Mucosa of gallbladder (tissue), 1 donor: ENCODE measurements around the gene MMD2. TPM values are rescaled to one million over a fixed set of nuclear protein-coding genes. Genes with fewer than 3 reads are reported as not detected.

Experiments used
- DNase-seq: peaks from one replicate; pipeline ENCODE4 v3.0.0-alpha.2; 2020; ENCODE audit warnings: low spot score
- total RNA-seq: library from RNA; stranded (reverse); gene quantifications from one replicate; pipeline ENCODE4 v1.2.1, GENCODE V29; 2021
- donor health status: DM: no; HTN: no; CAD: no.

MMD2 gene
- total RNA-seq, 1 donor from 2014 or later: not detected

DNA sequence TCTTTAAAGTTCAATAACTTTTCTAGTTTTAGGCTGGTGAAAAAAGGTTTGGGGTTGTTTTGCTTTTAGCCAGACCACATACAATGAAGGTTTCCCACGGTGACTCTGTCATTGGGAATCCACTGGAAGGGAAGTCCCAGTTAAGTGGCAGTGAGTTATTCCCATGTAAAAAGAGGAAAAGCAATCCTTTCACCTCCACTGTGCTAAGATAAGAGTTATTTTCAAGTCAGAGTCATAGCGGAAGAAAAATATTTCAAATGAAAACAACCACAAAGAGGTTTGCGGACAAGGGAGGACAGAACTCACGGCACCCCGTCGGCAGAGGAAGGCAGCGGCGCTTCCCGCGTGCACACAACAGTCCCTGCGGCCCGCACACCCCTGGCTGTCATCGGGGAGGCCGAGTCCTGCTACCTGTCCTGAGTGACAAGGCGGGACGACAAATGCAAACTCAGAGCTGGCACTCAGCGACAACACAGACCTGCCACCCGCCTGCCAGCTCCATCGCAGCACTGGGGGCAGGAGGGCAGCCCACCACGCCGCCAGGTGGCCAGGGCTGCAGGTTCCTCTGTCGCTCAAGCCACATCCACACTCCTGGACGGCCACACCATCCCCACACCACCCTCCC lies 87.8 kb downstream of the MMD2 start:
- no peak for DNase-seq

DNA sequence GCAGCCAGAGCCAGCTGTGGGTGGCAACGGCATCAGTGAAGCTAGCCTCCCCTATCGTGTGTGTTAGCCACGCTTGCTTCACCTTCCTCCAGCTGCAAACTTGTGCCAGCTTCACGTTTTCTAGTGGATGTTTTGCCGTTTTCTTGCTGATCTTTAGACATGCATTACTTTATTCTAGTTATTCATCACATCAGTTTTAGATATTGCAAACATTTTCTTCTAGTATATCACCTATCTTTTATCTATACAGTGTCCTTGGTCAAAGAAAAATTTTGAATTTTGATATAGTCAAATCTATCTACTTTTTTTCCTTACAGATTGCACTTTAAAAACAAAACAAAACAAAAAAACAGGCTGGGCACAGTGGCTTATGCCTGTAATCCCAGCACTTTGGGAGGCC lies 90.5 kb downstream of the MMD2 start:
- DNase-seq: no peak

DNA sequence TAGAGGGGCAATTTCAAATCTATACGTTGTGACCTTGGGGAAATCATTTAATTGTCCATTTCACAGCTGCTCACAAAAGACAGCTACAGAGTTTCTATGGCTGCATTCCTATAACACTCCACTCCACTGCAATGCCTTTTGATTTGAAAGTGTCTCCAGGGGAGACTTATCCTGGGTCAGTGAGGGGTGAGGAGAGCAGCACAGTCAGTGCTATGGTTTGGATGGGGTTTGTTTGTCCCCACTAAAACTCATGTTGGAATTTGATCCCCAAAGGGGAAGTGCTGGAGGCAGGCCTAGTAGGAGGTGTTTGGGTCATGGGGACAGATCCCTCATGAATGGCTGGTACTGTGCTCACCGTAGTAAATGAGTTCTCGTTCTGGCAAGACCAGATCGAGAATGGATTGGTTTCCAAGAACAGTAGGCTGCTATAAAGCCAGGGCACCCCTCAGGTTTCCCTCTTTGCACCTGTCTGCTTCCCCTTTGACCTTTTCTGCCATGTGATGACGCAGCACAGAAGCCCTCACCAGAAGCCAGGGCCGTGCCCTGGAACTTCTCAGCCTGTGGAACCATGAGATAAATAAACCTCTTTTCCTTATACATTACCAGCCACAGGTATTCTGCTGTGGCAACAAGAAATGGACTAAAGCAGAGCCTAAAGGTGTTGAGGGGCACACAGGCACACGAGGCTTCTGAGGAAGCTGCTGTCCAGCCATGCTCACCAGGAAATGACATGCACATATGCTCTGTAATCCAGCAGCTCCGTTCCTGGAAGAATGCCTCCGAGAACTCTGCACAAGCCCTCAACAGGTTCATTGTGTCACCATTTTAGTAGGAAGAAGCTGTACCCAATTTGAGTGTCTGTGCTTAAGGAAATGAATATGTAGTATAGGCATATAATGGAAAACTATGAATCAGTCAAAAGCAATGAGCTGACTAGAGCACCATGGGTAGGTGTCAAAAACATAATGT lies 92.2 kb downstream of the MMD2 start:
- DNase-seq: no peak

DNA sequence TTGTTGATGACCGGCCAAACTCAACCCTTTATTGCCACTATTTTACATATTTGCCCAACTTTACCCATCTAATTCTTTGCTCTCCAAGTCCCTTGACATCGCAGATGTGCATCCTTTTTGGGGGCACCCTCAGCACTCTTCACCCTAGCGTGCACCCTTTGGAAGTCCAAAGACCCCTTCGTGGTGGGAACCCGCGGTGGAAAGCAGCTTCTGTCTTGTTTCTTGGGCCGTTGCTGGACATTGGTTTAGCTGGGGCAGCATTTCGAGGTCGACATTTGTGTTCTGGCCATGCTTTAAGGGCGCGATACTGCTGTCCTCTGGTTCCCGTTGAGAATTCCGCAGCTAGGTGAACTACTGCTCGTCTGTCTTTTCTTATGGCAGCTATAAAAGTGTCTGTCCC lies 96.8 kb downstream of the MMD2 start:
- no peak for DNase-seq

DNA sequence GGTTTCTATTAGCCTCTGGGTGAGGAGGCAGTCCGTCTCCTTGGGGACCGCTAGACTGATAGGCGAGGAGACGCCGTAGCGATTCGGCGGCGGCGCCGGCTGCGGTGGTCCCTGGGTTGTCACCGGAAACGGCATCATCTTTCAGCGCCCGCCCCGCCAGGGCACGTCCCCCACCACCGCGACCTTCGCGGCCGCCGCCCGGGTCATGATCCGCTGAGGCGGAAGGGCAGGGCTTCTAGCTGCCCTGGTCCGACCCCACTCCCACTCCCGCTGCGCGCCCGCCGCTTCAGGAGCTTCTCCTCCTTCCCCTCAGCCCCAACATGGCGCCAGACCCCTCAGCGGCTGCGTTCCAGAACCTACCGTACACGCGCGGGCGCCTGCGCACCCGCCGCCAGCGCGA lies 97.3 kb downstream of the MMD2 start, which contains the start of gene PAPOLB:
Gene PAPOLB (minus strand): TSS at position 358 of the 400 bp plus-strand sequence. CDS start 220 bp downstream, at position 138.
- DNase-seq: no peak

- DNase-seq: no peak
Measured at GRCh38 chr7:4861227-4861626, 97.8 kb downstream of the MMD2 start.

- no peak for DNase-seq
Measured at GRCh38 chr7:4857189-4857588, 101.8 kb downstream of the MMD2 start.

DNA sequence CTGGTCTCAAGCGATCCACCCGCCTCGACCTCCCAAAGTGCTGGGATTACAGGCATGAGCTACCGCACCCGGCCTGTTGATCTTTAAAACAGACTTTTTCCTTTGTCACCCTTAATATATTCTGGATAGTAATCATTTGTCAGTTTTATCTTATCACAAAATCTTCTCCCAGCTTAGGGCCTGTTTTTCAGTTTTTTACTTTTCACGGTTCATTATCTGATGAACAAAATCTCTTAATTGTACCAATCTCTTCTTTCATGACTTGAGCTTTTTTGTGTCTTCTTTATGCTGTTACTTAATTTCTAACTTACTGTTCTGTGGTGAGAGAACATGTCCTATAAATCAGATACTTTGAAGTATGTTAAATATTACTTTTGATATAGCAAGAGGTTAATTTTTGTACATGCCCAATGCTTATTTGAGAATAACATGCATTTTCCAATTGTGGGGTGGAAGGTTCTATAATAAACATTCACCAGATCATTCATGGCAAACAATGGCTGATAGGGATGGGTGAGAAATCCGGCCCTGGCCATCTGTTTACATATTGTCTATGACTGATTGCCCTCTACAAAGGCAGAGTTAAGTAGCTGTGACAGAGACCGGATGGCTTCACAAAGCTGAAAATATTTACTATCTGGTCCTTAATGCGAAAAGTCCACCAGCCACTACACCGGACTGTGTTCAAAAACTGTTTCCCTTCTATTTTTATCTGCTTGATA lies 102.5 kb downstream of the MMD2 start:
- no peak for DNase-seq

Other genes starting within 250 kb of the MMD2 start
- gene AP5Z1, start 183.6 kb downstream of the MMD2 start, total RNA-seq: 45.0 TPM
- gene PAPOLB, start 97.2 kb downstream of the MMD2 start, total RNA-seq: 0.14 TPM
- 2.4 TPM for gene RADIL, start 75.5 kb downstream of the MMD2 start, total RNA-seq
- 10.1 TPM for gene RBAK, start 86.7 kb upstream of the MMD2 start, total RNA-seq
- 61.4 TPM for gene WIPI2, start 231.0 kb upstream of the MMD2 start, total RNA-seq